CD14-positive monocyte (primary cell): ENCODE data around the gene OSCP1. TPM values are rescaled to one million over a fixed set of nuclear protein-coding genes. Genes with fewer than 3 reads are reported as not detected.

Experiments
- DNase-seq, 3 donors: peaks; one replicate each; pipeline ENCODE4 v3.0.0-alpha.2; 2011 to 2022
- H2AFZ ChIP-seq: 2 replicates; pipeline ENCODE4 v1.6.0; 2012; ENCODE audit warnings: mild to moderate bottlenecking, low read depth, low read length, inconsistent platforms; ENCODE audit not compliant: insufficient read depth, poor library complexity, severe bottlenecking
- H3K27ac ChIP-seq, 2 donors: 1 replicate in 1 of 2; 2 replicates in 1 of 2; pipeline ENCODE4 v1.5.1; 2012 to 2013; ENCODE audit warnings: low read length in 2 of 2, control low read depth in 1 of 2, inconsistent platforms in 1 of 2, low read depth in 1 of 2, mild to moderate bottlenecking in 1 of 2
- H3K27me3 ChIP-seq, 2 donors: one replicate each; pipeline versions ENCODE4 v1.6.0 to v1.6.1; 2011 to 2013; ENCODE audit warnings: low read length in 2 of 2; ENCODE audit not compliant: control insufficient read depth in 2 of 2, insufficient read depth in 2 of 2
- H3K36me3 ChIP-seq, 2 donors: replicated peaks in 1 of 2; 1 replicate in 1 of 2; 2 replicates in 1 of 2; pipeline versions ENCODE4 v1.5.1 to v1.6.1; 2012 to 2013; ENCODE audit warnings: low read length in 2 of 2, control low read depth in 1 of 2, inconsistent platforms in 1 of 2, mild to moderate bottlenecking in 1 of 2; ENCODE audit not compliant: insufficient read depth in 2 of 2, control insufficient read depth in 1 of 2
- H3K4me1 ChIP-seq, 2 donors: 1 replicate in 1 of 2; 2 replicates in 1 of 2; pipeline versions ENCODE4 v1.5.1 to v1.6.1; 2012 to 2013; ENCODE audit warnings: low read length in 2 of 2, control low read depth in 1 of 2, inconsistent platforms in 1 of 2, mild to moderate bottlenecking in 1 of 2, moderate library complexity in 1 of 2; ENCODE audit not compliant: insufficient read depth in 2 of 2, control insufficient read depth in 1 of 2
- H3K4me2 ChIP-seq: replicated peaks from 2 replicates; pipeline ENCODE3; 2012; ENCODE audit warnings: low read length, moderate library complexity, mild to moderate bottlenecking; ENCODE audit not compliant: poor library complexity, severe bottlenecking; ENCODE audit errors: extremely low read depth
- H3K4me3 ChIP-seq, 3 experiments: fragments of 200-600 bp in 1 of 3; sonication (generic) in 1 of 3; replicated peaks in 1 of 3; 1 replicate in 2 of 3; 2 replicates in 1 of 3; pipeline ENCODE4 v1.5.1; 2011 to 2013; ENCODE audit warnings: low read length in 3 of 3, mild to moderate bottlenecking in 3 of 3, control low read depth in 2 of 3, low read depth in 2 of 3, inconsistent platforms in 1 of 3, moderate library complexity in 1 of 3
- H3K79me2 ChIP-seq: 2 replicates; pipeline ENCODE4 v1.6.0; 2012; ENCODE audit warnings: mild to moderate bottlenecking, control low read depth, inconsistent platforms, low read length, moderate library complexity; ENCODE audit not compliant: insufficient read depth
- H3K9ac ChIP-seq: 2 replicates; pipeline ENCODE4 v1.6.0; 2017; ENCODE audit warnings: low read length, mild to moderate bottlenecking; ENCODE audit not compliant: insufficient read depth, poor library complexity, severe bottlenecking
- H3K9me3 ChIP-seq, 2 donors: replicated peaks in 1 of 2; 1 replicate in 1 of 2; 2 replicates in 1 of 2; pipeline versions ENCODE4 v1.5.1 to v1.6.1; 2012 to 2013; ENCODE audit warnings: low read length in 2 of 2, control low read depth in 1 of 2; ENCODE audit not compliant: control insufficient read depth in 1 of 2, insufficient read depth in 1 of 2
- H4K20me1 ChIP-seq: 2 replicates; pipeline ENCODE4 v1.6.0; 2012; ENCODE audit warnings: mild to moderate bottlenecking, low read length, control low read depth, moderate library complexity; ENCODE audit not compliant: insufficient read depth
- H3K27ac Mint-ChIP-seq, 7 donors: one replicate each; pipeline ENCODE4 v1.8.0; 2020; ENCODE audit warnings: mild to moderate bottlenecking in 7 of 7, mixed read lengths in 7 of 7, moderate library complexity in 6 of 7, inconsistent platforms in 2 of 7
- H3K27me3 Mint-ChIP-seq, 3 donors: one replicate each; pipeline ENCODE4 v1.8.0; 2021 to 2022; ENCODE audit warnings: low read depth in 3 of 3, mild to moderate bottlenecking in 3 of 3, mixed read lengths in 3 of 3, moderate library complexity in 3 of 3, inconsistent platforms in 1 of 3
- H3K36me3 Mint-ChIP-seq, 2 donors: one replicate each; pipeline ENCODE4 v1.8.0; 2020; ENCODE audit warnings: mixed read lengths in 2 of 2, inconsistent platforms in 1 of 2, mild to moderate bottlenecking in 1 of 2
- H3K4me1 Mint-ChIP-seq: one replicate; pipeline ENCODE4 v1.8.0; 2020; ENCODE audit warnings: mild to moderate bottlenecking, mixed read lengths
- H3K4me3 Mint-ChIP-seq, 2 donors: one replicate each; pipeline ENCODE4 v1.8.0; 2020; ENCODE audit warnings: mild to moderate bottlenecking in 2 of 2, mixed read lengths in 2 of 2, moderate library complexity in 1 of 2
- H3K9me3 Mint-ChIP-seq, 7 donors: one replicate each; pipeline ENCODE4 v1.8.0; 2020 to 2022; ENCODE audit warnings: mixed read lengths in 7 of 7, mild to moderate bottlenecking in 6 of 7, moderate library complexity in 6 of 7, inconsistent platforms in 2 of 7
- WGBS: methylation state at CpG from one replicate; pipeline ENCODE4 v1.1.5; 2013; ENCODE audit warnings: missing lambda C conversion rate; ENCODE audit not compliant: insufficient coverage; 5-methylcytosine and 5-hydroxymethylcytosine counted together
- intact Hi-C, 2 donors: fragments of 100-400 bp; cut with micrococcal nuclease; formaldehyde crosslinking; loops; one replicate each; pipeline versions ENCODE4 v1.15.0 to v1.15.1; 2023
- polyA plus RNA-seq, 3 donors: library from polyadenylated mRNA; depleted of rRNA in 1 of 3; unstranded in 2 of 3; stranded (reverse) in 1 of 3; fragments of 300-500 nt in 2 of 3; fragments of >200 nt in 1 of 3; fragmentation: Illumina TruSeq in 2 of 3; gene quantifications; 1 replicate in 2 of 3; 2 replicates in 1 of 3; pipeline ENCODE4 v1.2.3, GENCODE V29; 2012 to 2021
- TF ChIP-seq, protein P1 (sequence below): fragments of 200-600 bp; IDR thresholded peaks from one replicate; pipeline ENCODE4 v1.8.0; 2022; ENCODE audit warnings: antibody characterized with exemption, mild to moderate bottlenecking

OSCP1 gene
- polyA plus RNA-seq, 3 donors: 0.12 to 0.82 TPM; not detected in 1

- no peaks in the 10 kb centered on the region for H3K36me3 ChIP-seq
- no peak overlapping the region for H3K9ac ChIP-seq
- no peaks in the 10 kb centered on the region for H3K27me3 ChIP-seq
- Mint-ChIP-seq H3K4me3 (no peak overlapping the region), H3K27me3 (peaks cover 0 to 5% (median 1%) of the 10 kb centered on the region in 3 donors), H3K36me3 (peaks cover 0 to 4% of the 10 kb centered on the region in 2 donors), H3K27ac (peak overlapping the region in 1 of 7 donors; percentile 38), H3K9me3 (no peaks in the 10 kb centered on the region), H3K4me1 (peaks cover 2% of the 10 kb centered on the region)
- H4K20me1 ChIP-seq: no peaks in the 10 kb centered on the region
- no peak overlapping the region for H3K4me2 ChIP-seq
- H3K4me1 ChIP-seq: no peaks in the 10 kb centered on the region
- TF ChIP-seq, protein P1, sequence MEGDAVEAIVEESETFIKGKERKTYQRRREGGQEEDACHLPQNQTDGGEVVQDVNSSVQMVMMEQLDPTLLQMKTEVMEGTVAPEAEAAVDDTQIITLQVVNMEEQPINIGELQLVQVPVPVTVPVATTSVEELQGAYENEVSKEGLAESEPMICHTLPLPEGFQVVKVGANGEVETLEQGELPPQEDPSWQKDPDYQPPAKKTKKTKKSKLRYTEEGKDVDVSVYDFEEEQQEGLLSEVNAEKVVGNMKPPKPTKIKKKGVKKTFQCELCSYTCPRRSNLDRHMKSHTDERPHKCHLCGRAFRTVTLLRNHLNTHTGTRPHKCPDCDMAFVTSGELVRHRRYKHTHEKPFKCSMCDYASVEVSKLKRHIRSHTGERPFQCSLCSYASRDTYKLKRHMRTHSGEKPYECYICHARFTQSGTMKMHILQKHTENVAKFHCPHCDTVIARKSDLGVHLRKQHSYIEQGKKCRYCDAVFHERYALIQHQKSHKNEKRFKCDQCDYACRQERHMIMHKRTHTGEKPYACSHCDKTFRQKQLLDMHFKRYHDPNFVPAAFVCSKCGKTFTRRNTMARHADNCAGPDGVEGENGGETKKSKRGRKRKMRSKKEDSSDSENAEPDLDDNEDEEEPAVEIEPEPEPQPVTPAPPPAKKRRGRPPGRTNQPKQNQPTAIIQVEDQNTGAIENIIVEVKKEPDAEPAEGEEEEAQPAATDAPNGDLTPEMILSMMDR: no peak
- intact Hi-C loops: no loop called here
- H3K79me2 ChIP-seq: no peaks in the 10 kb centered on the region
- no peak overlapping the region for H3K27ac ChIP-seq
- no peak overlapping the region for H3K4me3 ChIP-seq
- H2AFZ ChIP-seq: no peak overlapping the region
- no peak for DNase-seq
- 97% methylated on average over 4 of the region's 4 CpGs for WGBS
- H3K9me3 ChIP-seq: no peaks in the 10 kb centered on the region
These were observed 24.5 kb downstream of the OSCP1 start for GRCh38 chr1:36425791-36426190.

DNA sequence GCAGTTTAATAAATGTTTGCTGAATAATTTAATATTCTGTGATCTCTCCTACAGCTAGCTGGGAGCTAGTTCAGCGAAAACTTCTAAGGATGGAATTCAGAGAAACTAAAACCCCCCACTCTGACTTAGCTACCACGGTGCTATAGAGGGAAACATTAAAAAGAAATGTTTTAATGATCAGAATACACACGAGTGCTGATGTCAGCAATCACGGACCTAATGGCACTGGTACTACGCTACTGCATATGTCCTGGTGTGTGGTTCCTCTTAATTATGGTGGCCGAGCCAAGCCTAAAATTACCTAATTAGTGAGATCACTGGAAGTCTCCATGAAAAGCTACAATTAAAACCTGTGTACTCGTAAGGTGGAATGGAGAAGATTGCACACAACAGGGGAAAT lies 28.6 kb downstream of the OSCP1 start:
- TF ChIP-seq, protein P1: no peak
- Histone ChIP-seq H3K4me1 (peaks cover 4 to 5% of the 10 kb centered on the region in 2 donors), H2AFZ (no peak overlapping the region), H3K9ac (no peak overlapping the region), H3K27ac (no peak overlapping the region), H3K4me2 (no peak overlapping the region), H3K79me2 (no peaks in the 10 kb centered on the region), H3K9me3 (no peaks in the 10 kb centered on the region), H3K4me3 (no peak overlapping the region), H3K36me3 (no peaks in the 10 kb centered on the region), H4K20me1 (no peaks in the 10 kb centered on the region), H3K27me3 (no peaks in the 10 kb centered on the region)
- 60% methylated on average over 2 of the region's 7 CpGs for WGBS
- DNase-seq: no peak
- intact Hi-C loops: loop anchor here in 1 of 2 donors (2.0 kb wide), 1 partner anchor 79 kb away; no protein-coding TSS in a partner anchor
- Mint-ChIP-seq H3K36me3 (peaks cover 0 to 4% of the 10 kb centered on the region in 2 donors), H3K27ac (no peak overlapping the region), H3K9me3 (peaks cover 0 to 2% (median 0%) of the 10 kb centered on the region in 7 donors), H3K27me3 (peaks cover 0 to 3% (median 1%) of the 10 kb centered on the region in 3 donors), H3K4me1 (peaks cover 8% of the 10 kb centered on the region), H3K4me3 (no peak overlapping the region)
